ENCODE data around the gene SLC22A13. TPM values are rescaled to one million over a fixed set of nuclear protein-coding genes. Genes with fewer than 3 reads are reported as not detected.

The SLC22A13 gene
- total RNA-seq, 1 donor from 2014 or later = 0.32 TPM

DNA sequence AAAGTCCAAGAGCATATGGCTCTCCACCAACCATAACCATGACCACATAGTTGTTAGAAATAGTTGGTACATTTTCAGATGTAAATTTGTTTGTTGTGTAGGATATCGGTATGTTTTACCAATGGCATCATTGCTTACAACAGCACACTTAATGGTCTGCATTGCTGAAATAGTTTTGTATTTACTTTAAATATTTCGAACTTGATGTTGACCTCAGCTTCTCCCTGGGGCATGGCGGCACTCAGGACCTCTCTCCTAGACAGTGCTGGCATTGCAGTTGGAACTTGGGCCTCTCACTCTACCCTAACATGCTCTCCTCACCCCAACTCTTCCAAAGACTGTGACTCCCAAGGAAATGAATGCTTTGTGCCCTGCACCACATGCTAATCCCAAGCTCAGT, 5.0 kb downstream of the SLC22A13 start:
- H3K27ac ChIP-seq = no peak overlapping the region
- no peaks in the 10 kb centered on the region for H3K27me3 ChIP-seq (ENCODE audit: low read depth)
- no peak for TF ChIP-seq CTCF (IDR thresholded peaks at IDR 0.05)
- no peak overlapping the region for H3K4me3 ChIP-seq
- H3K4me1 ChIP-seq = no peaks in the 10 kb centered on the region
- intact Hi-C loops (cut with DNase I) = no loop called here
- no peak for ATAC-seq
- no peaks in the 10 kb centered on the region for H3K9me3 ChIP-seq
- no peaks in the 10 kb centered on the region for H3K36me3 ChIP-seq
- DNase-seq = no peak

DNA sequence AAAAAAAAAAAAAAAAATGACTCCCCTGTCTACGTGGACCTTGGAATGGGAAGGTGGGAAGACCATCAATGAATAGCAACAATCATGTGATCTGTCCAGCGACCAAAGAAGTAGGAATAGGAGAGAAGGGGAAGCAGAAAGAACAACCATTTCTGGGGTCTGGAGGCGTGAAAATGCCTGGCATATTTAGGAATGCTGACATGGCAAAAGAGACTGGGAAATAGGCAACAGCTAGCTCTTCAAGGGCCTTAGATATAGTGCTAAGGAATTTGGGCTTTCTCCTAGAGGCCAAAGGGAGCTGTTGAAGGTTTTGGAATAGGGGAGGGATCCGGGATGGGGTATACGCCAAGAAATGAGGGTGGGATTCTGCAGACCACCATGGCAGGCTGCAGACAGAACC, 5.9 kb downstream of the SLC22A13 start:
- Histone ChIP-seq H3K36me3 (no peaks in the 10 kb centered on the region), H3K27me3 (ENCODE audit: low read depth) (no peaks in the 10 kb centered on the region), H3K27ac (no peak overlapping the region), H3K4me3 (no peak overlapping the region), H3K9me3 (no peaks in the 10 kb centered on the region), H3K4me1 (no peaks in the 10 kb centered on the region)
- intact Hi-C loops (cut with DNase I) = no loop called here
- ATAC-seq = no peak
- TF ChIP-seq CTCF (IDR thresholded peaks at IDR 0.05) = no peak
- no peak for DNase-seq

GRCh38 chr3:38274864-38275649, 9.4 kb downstream of the SLC22A13 start:
- no peak for ATAC-seq

DNA sequence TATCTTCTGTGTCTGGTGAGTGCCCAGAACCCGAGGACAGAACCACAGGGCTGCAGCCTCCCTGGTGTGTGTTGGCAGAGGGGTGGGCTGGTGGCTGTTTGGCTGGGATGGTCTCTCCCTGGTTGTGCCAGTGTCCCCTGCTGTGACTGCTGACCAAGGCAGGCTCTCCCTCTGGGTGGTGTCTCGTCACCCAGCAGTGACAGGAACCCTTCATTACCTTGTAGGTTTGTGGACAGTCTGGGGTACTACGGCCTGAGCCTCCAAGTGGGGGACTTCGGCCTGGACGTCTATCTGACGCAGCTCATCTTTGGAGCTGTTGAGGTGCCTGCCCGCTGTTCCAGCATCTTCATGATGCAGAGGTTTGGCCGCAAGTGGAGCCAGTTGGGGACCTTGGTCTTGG, 10.0 kb downstream of the SLC22A13 start:
- no peak overlapping the region for H3K4me3 ChIP-seq
- H3K27me3 ChIP-seq (ENCODE audit: low read depth) = no peaks in the 10 kb centered on the region
- no peaks in the 10 kb centered on the region for H3K36me3 ChIP-seq
- intact Hi-C loops (cut with DNase I) = no loop called here
- TF ChIP-seq CTCF (IDR thresholded peaks at IDR 0.05) = no peak
- no peak overlapping the region for H3K27ac ChIP-seq
- no peaks in the 10 kb centered on the region for H3K4me1 ChIP-seq
- ATAC-seq = no peak
- DNase-seq = no peak
- no peaks in the 10 kb centered on the region for H3K9me3 ChIP-seq

More at GRCh38 chr3:38274864-38275649, 9.4 kb downstream of the SLC22A13 start:
- Histone ChIP-seq H3K4me3 (no peak overlapping the region), H3K4me1 (no peaks in the 10 kb centered on the region), H3K36me3 (no peaks in the 10 kb centered on the region), H3K9me3 (no peaks in the 10 kb centered on the region), H3K27ac (no peak overlapping the region), H3K27me3 (ENCODE audit: low read depth) (no peaks in the 10 kb centered on the region)
- intact Hi-C loops (cut with DNase I) = no loop called here
- DNase-seq = no peak
- TF ChIP-seq CTCF (IDR thresholded peaks at IDR 0.05) = no peak

- no peaks in the 10 kb centered on the region for H3K27me3 ChIP-seq (ENCODE audit: low read depth)
- intact Hi-C loops (cut with DNase I) = no loop called here
- DNase-seq (no peak), ATAC-seq (no peak)
- no peaks in the 10 kb centered on the region for H3K9me3 ChIP-seq
- H3K4me1 ChIP-seq = no peaks in the 10 kb centered on the region
- H3K4me3 ChIP-seq = no peak overlapping the region
- TF ChIP-seq CTCF (IDR thresholded peaks at IDR 0.05) = no peak
- no peak overlapping the region for H3K27ac ChIP-seq
- H3K36me3 ChIP-seq = no peaks in the 10 kb centered on the region
These were observed 10.7 kb downstream of the SLC22A13 start for GRCh38 chr3:38276081-38276916.
